CD4-positive, alpha-beta T cell treated with Interleukin-4 for 1 hour (primary cell): ENCODE measurements around the gene EXOSC1.
A peak's percentile ranks its signal among the peaks of the same experiment; 100 is the strongest.
"Not testable (repeated sequence)": the region's sequence is repeated elsewhere in the genome, so short reads cannot be mapped to it uniquely, and the experiment has no call there.

Experiments
- DNase-seq, 2 donors: peaks; one replicate each; pipeline ENCODE4 v3.0.0-alpha.2; 2020 to 2022

Gene EXOSC1

DNA sequence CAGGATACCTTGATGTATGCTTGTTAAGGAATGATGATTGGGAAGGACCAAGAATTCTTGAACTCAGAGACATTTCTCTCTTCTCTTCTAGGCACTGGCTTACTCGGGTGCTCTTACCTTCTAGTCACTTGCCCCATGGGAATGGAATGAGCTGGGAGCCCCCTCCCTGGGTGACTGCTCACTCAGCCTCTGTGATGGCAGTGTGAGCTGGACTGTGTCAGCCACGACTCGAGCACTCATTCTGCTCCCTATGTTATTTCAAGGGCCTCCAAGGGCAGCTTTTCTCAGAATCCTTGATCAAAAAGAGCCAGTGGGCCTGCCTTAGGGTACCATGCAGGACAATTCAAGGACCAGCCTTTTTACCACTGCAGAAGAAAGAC is 10.9 kb upstream of the EXOSC1 start:
- no peak for DNase-seq

DNA sequence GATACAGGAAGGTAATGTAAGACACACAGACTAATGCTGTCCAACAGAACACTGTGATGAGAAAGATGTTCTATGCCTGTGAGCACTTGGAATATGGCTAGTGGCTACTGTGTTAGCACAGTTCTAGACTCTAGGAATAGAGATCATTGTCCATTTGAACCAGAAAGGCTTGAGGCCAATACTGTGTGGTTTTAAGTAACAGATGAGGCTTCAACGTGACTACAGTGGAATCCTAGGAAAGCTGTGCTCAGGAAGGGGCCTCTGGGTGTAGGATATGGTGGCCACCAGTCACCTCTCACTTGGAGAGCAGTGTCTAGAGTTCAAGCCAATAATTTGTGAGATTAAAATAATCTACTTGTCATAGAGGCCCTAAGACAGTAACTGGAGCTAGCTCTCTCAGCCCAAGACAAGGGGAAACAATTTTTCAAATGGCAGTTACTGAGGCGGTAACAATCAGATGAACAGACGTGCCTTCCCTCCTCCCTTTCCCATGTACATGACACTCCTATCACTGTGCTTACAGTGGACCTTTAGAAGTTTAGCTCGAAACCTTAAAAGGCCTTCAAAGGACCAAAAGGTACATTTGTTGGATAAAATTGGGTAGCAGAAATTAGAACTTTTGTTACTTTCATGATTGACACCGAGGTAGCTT is 10.4 kb upstream of the EXOSC1 start:
- no peak for DNase-seq

DNA sequence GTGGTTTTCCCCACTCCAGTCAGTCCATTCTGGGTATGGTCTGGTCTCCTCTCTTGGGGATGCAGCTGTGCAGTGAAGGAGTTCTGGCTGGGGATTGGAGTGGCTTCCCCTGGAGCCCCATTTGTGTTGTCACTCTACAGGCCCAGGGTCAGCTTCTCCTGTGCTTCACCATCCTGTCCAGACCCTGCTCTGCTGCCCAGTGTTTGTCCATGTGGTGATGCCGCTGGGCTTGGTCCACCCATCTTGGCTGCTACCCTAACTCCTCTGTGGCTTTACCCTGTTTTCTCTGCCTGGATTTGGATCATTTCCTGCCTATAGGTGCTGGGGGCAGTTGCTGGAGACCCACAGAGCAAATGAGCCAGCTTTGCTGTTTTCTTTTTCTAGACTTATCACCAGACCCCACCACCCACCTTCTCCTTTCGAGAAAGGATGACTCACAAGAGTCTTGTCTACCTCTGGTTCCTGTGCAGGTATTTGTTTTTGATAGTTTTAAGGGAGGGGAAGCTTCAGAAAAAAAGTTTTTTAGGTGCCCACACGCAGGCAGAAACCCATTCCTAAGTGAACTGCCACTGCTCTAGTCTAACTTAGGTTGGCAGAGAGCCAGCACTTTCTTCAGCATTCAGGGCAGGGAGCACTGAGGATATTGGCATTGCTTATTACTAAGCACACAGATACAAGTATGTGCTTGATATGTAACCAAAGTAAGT is 8.7 kb upstream of the EXOSC1 start:
- DNase-seq: no peak

DNA sequence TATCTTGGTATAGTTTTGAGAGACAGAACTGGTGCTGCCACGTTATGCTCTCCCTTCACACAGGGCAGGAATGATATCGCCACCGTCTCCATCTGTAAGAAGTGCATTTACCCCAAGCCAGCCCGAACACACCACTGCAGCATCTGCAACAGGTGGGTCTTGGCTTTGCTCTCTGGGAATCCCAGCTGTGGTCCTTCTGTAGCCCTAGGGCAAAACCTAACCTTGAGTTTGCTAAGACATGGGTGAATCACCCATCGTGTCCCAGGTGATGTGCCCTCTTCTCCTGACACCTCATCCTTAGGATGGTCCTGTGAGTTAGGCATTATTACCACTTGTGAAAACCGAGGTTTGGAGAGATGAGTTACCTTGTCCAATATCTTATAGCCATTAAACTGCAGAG is 6.5 kb upstream of the EXOSC1 start:
- no peak for DNase-seq

DNA sequence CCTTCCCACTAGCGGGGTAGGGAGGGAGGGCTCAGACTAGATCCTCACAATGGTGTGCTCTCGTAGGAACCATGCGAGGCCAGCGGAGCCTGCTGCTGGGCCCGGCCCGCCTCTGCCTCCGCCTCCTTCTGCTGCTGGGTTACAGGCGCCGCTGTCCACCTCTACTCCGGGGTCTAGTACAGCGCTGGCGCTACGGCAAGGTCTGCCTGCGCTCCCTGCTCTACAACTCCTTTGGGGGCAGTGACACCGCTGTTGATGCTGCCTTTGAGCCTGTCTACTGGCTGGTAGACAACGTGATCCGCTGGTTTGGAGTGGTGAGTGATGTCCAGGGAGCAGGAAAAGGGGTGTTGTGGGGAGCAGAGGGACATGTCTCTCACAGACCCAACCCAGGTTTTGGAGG is 5.8 kb upstream of the EXOSC1 start:
- DNase-seq: no peak

DNA sequence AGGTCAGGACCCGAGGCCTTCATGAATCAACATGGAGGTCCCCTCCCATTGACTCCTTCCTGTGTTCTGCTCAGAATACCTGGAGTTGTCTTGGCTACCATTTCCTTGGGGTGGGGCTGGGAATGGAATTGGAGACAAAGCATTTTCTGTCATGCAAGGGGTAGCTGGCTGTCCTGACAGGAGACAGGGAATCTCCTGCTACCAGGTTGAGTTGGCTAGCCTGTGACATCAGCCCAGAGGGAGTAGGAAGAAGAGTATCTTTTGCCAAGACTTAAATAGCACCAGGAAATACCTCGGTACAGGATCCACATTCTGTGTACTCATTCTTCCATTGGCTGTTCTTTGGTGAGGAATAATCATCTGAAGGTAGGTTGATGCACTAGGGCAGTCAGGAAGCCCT is 5.0 kb upstream of the EXOSC1 start:
- no peak for DNase-seq

DNA sequence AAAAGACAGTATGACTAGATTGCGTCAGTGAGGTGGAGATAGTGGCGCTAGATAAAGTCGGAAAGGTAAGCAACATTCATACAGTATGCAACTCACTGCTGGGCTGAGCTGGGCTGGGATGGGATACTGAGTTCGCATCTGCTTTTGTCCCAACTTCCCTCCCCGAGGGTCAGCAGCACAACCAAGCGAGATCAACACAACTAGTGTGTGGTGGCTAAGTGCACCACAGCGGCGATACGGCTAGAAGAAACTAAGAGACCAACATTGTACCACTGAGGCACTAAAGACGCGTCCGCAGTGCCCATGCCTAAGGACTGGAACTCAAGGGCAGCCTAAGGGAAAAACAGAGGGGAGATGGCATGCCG is 467 bp downstream of the EXOSC1 start:
- DNase-seq: no peak

DNA sequence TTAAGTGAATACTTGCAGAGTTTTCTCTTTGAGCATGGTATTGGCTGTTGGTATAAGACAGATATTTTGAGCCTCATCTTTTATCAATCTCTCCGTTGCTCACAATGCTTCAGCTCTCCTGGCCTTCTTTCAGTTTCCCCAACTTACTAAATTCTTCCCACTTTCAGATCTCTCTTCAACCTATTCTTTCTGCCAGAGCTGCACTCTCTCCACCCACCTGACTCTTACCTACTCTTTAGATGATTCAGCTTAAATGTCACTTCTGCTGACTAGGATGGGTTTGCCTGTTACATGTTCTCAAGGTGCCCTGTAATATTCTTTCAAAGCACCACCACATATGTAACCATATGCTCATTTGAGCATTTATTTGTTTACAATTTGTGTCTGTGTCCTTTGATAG is 1.6 kb downstream of the EXOSC1 start:
- no peak for DNase-seq

DNA sequence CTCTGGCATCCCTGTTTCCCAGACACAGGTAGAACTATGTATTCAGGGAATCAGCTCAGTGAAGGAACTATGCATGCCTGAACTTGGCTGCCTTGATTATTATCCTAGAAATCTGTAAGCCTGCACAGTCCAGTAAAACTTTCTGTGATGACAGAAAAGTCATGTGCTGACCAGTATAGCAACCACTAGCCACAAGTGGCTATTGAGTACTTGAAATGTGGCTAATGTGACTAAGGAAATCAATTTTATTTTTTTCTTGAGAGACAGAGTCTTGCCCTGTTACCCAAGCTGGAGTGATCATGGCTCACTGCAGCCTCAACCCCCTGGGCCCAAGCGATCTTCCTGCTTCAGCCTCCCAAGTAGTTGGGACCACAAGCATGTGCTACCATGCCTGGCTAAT is 3.5 kb downstream of the EXOSC1 start:
- DNase-seq: no peak

DNA sequence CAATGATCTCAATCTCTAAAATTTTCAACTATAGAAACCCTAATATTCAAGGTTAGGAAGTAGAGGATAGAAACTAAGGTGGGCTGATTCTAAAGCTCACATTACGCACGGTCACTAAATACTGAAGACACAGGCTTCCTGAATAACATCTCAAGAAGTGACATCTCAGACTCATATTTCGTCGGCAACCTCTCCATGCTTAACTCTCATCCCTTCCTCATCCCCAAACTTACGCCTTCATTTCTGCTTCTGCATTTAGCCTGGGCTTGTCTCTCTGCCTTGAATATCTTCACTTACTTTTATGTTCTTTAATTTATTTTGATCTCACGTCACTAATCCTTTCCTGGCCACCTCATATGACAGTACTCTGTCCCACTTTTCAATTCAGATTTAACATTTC is 10.6 kb downstream of the EXOSC1 start:
- no peak for DNase-seq

DNA sequence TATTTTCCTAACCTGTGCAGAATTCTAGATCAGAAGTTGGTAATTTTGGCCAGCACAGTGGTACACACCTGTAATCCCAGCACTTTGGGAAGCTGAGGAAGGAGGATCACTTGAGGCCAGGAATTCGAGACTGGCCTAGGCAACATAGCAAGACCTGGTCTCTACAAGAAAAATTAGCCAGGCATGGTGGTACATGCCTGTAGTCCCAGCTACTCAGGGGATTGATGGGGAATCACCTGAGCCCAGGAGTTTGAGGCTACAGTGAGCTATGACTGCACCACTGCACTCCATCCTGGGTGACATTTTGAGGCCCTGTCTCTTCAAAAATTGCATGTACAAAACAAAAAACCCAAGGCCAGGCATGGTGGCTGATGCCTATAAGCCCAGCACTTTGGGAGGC is 11.2 kb downstream of the EXOSC1 start:
- DNase-seq: no peak

DNA sequence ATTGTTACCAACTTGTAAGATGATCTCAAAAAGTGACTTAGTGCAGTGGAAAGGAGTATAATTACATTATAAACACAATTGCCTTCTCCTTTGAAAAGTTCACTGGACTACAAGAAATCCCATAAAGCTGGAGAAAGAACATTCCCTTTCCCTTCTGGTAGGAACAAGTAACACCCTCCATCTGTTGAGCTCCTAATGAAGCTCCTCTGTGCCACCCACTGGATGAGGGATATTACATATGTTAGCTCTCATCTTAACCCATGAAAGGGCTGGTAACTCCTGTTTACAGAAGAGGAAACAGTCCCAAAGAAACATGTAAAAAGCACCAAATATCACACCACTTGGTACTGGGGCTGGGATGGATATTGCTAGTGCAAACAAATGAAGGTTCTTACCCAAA is 11.8 kb downstream of the EXOSC1 start:
- DNase-seq: no peak

DNA sequence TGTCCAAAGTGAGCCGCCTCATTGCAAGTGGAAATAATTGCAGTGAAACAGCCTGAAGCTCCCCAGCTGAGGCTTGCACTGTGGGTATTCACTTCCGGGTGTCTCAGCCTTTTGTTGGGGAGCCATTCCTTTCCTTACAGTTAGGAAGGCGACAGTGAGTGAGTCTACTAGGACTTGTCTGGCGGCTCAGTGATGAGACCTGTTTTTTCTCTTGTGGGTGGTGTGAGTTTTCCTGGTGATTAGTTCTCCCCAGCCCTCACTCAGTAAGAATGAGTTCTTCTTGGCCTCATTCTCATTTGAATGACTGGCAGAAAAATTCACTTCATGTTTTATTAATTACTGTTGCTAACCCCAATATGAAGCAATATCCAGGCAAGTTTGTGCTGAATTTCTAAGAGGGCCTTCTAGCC is 17.2 kb downstream of the EXOSC1 start:
- DNase-seq: peak in 1 of 2 donors; percentile 54

DNA sequence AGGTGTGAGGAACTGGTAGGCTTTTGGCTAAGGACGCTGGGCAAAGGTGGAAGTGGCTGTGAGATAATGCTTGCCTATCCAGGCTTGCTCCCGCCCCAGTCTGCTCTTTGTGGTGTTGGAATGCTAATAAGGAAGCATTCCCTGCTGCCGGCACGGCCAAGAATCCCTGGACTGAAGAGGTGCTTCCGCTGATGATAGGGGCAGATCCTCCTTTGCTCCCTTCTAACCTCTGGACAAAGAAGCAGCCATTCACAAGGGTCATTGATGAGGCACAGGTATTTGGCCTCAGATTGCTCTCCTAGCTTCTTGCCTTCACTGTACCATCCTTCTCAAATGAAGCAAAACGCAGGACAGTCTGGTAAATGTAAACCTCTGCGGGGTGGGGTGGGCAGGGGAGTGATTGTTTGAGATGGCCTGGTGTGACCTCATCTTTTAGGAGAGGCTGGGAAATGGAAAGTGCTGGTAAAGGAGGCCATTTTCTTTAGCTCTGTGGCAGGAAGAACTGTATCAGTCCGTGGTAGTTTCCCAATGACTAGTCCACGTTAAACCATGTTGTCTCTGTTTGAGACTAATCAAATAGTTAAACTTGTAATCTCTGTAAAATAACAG is 18.1 kb downstream of the EXOSC1 start:
- peak in 1 of 2 donors; percentile 56 for DNase-seq

DNA sequence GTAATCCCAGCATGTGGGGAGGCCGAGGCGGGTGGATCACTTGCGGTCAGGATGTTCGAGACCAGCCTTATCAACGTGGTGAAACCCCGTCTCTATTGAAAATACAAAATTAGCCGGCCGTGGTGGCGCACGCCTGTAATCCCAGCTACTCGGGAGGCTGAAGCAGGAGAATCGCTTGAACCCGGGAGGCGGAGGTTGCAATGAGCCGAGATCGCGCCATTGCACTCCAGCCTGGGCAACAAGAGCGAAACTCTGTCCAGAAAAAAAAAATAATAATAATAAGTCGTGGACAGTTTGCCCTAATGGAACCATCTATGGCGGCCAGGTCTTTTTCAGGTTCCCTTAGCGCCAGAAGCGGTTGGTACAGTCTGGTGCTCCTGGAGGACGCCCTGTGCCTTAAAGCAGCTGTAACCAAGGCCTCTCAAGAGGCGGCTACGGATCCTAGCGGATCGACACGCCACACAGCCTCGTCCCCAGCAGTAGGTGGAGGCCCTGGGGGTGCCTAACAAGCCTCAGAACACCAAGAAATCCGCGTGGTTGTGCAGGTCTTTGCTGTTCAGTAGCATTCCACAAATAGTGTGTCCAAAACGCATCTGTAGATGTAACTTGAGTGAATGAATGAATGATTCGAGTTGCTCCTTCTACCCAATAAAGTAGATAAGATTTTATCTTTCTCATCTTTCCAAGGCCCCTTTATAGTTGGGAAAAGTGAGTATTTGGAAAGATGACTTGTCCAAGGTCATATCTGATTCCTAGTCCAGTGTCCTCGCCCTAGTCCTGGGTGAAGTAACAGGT is 18.8 kb downstream of the EXOSC1 start:
- DNase-seq: no peak

DNA sequence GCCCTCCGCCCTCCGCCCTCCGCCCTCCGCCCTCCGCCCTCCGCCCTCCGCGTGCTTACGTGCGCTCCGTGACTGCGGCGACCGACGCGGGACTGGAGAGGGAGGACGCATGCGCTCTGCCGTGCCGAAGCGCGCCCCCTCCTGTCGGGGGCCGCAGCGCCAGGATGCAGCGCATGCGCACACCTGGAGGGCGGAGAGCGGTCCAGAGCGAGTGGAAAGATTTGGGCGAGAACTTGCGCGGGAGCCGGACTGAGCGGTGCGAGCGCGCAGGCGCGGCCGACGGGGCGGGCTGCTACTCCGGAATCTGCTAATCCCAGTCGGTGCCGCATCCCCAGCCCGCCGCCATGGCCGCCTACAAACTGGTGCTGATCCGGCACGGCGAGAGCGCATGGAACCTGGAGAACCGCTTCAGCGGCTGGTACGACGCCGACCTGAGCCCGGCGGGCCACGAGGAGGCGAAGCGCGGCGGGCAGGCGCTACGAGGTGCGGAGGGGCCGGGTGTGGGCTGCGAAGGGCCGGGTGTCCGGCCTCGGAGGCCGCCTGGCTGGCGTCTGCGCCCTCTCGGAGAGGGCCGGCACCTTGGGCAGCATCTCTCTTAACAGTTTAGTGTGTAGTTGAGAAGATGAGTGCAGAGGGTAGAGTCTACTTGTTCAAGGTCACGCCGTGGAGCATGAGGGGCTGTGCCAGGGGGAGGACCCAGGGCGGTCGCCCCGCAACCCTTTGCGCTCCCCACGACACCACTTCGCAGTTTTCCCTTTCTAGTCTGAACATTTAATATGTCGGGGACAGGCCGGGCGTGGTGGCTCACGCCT is 19.6 kb downstream of the EXOSC1 start, which contains the start of gene PGAM1:
TSS of gene PGAM1 (plus strand) at position 228 of the 812 bp plus-strand sequence. CDS start at position 345, 117 bp downstream.
- peak; percentile 97 for DNase-seq

DNA sequence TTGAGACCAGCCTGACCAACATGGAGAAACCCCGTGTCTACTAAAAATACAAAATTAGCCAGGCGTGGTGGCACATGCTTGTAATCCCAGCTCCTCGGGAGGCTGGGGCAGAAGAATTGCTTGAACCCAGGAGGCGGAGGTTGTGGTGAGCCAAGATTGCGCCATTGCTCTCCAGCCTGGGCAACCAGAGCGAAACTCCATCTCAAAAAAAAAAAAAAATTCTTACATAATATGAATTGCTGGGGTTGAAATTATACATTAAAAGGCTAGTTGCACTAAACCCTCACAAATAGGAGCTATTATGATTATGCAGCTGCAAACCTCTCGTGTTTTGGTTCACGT is 22.1 kb downstream of the EXOSC1 start:
- DNase-seq: not testable (repeated sequence)

DNA sequence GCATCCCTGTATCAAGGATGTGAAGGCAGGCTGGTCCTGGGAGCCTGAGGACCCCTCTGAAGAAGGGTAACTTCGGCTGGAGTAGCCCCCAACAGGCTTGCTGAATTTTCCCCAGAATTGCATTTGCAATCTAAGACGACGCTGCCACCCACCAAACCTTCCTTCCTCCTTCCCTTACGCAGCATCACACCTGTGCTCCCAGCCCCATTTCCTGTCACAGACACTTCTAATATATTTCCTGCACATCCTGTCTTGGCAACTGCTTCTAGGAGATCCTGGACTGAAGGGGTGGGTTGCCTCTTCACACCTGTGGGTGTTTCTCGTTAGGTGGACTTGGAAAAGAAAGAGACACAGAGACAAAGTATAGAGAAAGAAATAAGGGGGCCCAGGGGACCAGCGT is 29.2 kb downstream of the EXOSC1 start:
- no peak for DNase-seq

DNA sequence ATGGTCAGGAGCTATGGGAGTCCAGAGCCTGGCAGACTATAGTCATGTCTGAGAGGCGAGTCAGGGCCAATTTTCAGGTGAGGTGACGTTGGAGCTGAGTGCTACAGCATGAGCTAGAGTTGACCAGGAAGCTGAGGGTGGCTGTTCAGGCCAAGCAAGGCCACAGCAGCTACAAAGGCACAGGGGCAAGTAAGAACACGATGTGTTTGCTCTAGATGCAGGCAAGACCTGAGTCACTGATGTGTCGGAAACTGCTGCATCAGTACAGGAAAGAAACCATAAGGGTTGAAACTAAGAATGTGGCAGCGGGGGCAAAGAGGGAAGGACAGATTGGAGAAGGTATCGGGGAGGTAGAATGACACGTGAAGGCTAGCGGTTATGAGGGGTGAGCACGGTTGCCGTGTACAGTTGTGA is 32.9 kb downstream of the EXOSC1 start:
- DNase-seq: no peak

DNA sequence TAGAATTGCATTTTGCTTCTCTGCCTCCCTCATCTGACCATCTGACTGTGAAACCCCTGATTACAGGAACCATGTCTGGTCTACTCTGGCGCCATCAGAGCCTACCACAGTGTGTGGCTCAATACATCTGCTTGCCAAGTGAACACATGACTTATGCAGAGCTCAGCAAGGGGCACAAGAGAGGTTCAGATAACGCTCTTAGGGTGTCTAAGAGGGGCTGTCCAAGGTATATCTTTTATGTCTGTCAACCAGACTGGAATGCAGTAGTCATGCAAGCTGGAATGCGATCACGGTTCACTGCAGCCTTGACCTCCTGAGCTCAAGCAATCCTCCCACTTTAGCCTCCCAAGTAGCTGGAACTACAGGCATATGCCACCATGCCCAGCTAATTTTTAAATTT is 34.4 kb downstream of the EXOSC1 start:
- DNase-seq: no peak

DNA sequence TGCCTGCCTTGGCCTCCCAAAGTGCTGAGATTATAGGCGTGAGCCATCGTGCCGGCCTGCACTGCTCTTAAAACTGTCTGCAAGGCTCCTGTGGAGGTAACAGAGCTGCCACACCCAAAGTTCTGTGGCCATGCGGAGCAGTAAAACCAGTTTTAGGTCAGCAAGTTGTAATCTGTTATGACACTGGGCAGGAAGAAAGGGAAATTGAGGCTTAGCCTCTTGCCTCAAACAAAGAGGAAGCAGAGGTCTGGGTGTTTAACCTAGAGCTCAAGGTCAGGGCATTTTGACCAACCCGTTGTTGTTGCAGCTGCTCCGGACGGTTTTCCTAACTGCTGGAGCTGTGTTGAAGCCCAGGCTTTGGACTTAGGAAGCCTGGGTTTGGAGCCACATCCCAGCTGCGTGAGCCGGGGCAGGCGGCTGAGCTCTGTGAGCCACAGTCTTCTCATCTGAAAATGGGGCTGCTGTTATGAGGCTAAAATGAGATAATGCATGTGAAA is 37.3 kb downstream of the EXOSC1 start:
- DNase-seq: no peak

DNA sequence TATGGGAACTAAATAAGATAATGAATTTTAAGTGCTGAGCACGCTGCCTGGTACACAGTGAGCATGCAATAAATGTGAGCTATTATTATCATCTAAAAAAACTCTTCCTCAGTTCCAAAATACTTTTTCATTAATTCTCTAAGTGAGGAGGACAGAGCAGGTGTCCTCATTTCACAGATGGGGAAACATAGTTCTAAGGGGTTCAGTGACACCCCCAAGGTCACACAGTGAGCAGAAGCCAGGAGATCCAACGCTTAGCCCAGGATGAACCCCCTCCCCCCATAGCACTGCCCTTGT is 37.9 kb downstream of the EXOSC1 start:
- no peak for DNase-seq
